GM12878 (cell line): Measurements from ENCODE around the gene PDIA5. TPM values are rescaled to one million over a fixed set of nuclear protein-coding genes. Genes with fewer than 3 reads are reported as not detected.

Experiments used
- ATAC-seq: fragments of 200-7000 bp; cut with Tn5 transposase; 3 replicates; pipeline ENCODE4 v1.9.1; 2020; ENCODE audit warnings: mild to moderate bottlenecking, moderate library complexity
- BruUV-seq: library from RNA; stranded (reverse); fragments of 400-500 nt; replicated peaks from 2 replicates; lab custom pipeline; 2021; lab: Mats Ljungman, UMichigan
- CTCF ChIA-PET: fragments of 300-600 bp; sonication (Branson Sonifier 250); formaldehyde crosslinking; extraction: SDS; loops from one replicate; lab custom pipeline; 2021; ENCODE audit warnings: inconsistent platforms; lab: Yijun Ruan, JAX
- POLR2A ChIA-PET: fragments of 350-600 bp; formaldehyde crosslinking; extraction: SDS; loops from one replicate; lab custom pipeline; 2021; ENCODE audit warnings: inconsistent platforms; lab: Charles Lee
- RAD21 ChIA-PET: fragments of 300-600 bp; sonication (Branson Sonifier 250); formaldehyde crosslinking; loops from one replicate; lab custom pipeline; 2023; ENCODE audit warnings: antibody characterized with exemption; ENCODE audit not compliant: unreplicated experiment; lab: Charles Lee
- SMC1A ChIA-PET: fragments of 300-600 bp; sonication (Branson Sonifier 250); formaldehyde crosslinking; loops from one replicate; lab custom pipeline; 2023; ENCODE audit not compliant: unreplicated experiment, uncharacterized antibody; lab: Charles Lee
- DNase-seq: peaks from one replicate; pipeline ENCODE4 v3.0.0-alpha.2; 2011; ENCODE audit warnings: low read depth, low spot score
- FAIRE-seq: peaks from 3 replicates; lab custom pipeline; 2011; peaks lifted over from hg19 to GRCh38; lab: Jason Lieb, UNC
- H2AFZ ChIP-seq: 2 replicates; pipeline ENCODE4 v1.6.0; 2011; ENCODE audit warnings: low read depth, low read length, control low read depth; ENCODE audit not compliant: control insufficient read depth
- H3K27ac ChIP-seq: 2 replicates; pipeline ENCODE4 v1.5.1; 2011; ENCODE audit warnings: control low read depth; ENCODE audit not compliant: control insufficient read depth, insufficient read depth
- H3K27me3 ChIP-seq, 2 experiments: replicated peaks in 1 of 2; 2 replicates each; pipeline versions ENCODE4 v1.6.0 to v1.6.1; 2011; ENCODE audit warnings: low read length in 1 of 2; ENCODE audit not compliant: control insufficient read depth in 2 of 2, insufficient read depth in 2 of 2
- H3K36me3 ChIP-seq, 2 experiments: 2 replicates each; pipeline ENCODE4 v1.5.1; 2011; ENCODE audit warnings: low read length in 1 of 2; ENCODE audit not compliant: control insufficient read depth in 2 of 2, insufficient read depth in 2 of 2
- H3K4me1 ChIP-seq: 2 replicates; pipeline ENCODE4 v1.6.1; 2011; ENCODE audit warnings: mild to moderate bottlenecking, low read length, moderate library complexity, mixed read lengths; ENCODE audit not compliant: control insufficient read depth, insufficient read depth
- H3K4me2 ChIP-seq: 2 replicates; pipeline ENCODE4 v1.6.0; 2011; ENCODE audit warnings: control low read depth; ENCODE audit not compliant: control insufficient read depth, insufficient read depth
- H3K4me3 ChIP-seq: fragments of 200-600 bp; sonication (generic); 2 replicates; pipeline ENCODE4 v1.5.1; 2016
- H3K79me2 ChIP-seq: 2 replicates; pipeline ENCODE4 v1.6.0; 2011; ENCODE audit warnings: low read length; ENCODE audit not compliant: control insufficient read depth, insufficient read depth
- H3K9ac ChIP-seq: 2 replicates; pipeline ENCODE4 v1.8.0; 2011; ENCODE audit warnings: low read length, control low read depth, mixed read lengths; ENCODE audit not compliant: control insufficient read depth, insufficient read depth
- H3K9me3 ChIP-seq: replicated peaks from 3 replicates; pipeline ENCODE4 v1.5.1; 2011; ENCODE audit warnings: mild to moderate bottlenecking, low read length; ENCODE audit not compliant: control insufficient read depth, insufficient read depth
- H4K20me1 ChIP-seq: 2 replicates; pipeline ENCODE4 v1.6.0; 2011; ENCODE audit not compliant: control insufficient read depth, insufficient read depth
- ATF2 ChIP-seq: IDR thresholded peaks from 2 replicates; pipeline ENCODE4 v1.6.1; 2012; ENCODE audit warnings: low read length, inconsistent platforms
- BMI1 ChIP-seq: fragments of 450-650 bp; IDR thresholded peaks from 2 replicates; pipeline ENCODE4 v1.6.1; 2016; ENCODE audit warnings: mild to moderate bottlenecking, moderate library complexity, borderline replicate concordance
- CREB1 ChIP-seq: IDR thresholded peaks from 2 replicates; pipeline ENCODE4 v1.6.1; 2012; ENCODE audit warnings: low read depth, mild to moderate bottlenecking, inconsistent platforms
- E2F4 ChIP-seq: IDR thresholded peaks from 2 replicates; pipeline ENCODE4 v1.6.1; 2012; ENCODE audit warnings: low read depth, low read length, improper control_type of control experiment
- ETV6 ChIP-seq, 2 experiments: fragments of 450-650 bp in 1 of 2; IDR thresholded peaks in 1 of 2; conservative IDR thresholded peaks in 1 of 2; 2 replicates each; pipeline ENCODE4 v1.6.1; 2014; ENCODE audit warnings: antibody characterized with exemption in 1 of 2, borderline replicate concordance in 1 of 2, low read depth in 1 of 2, mild to moderate bottlenecking in 1 of 2, moderate library complexity in 1 of 2
- IKZF1 ChIP-seq: fragments of 450-650 bp; conservative IDR thresholded peaks from 2 replicates; pipeline ENCODE4 v1.6.1; 2017; ENCODE audit warnings: antibody characterized with exemption, mild to moderate bottlenecking
- IKZF2 ChIP-seq, 2 experiments: fragments of 450-650 bp; IDR thresholded peaks; 2 replicates each; pipeline ENCODE4 v1.6.1; 2017; ENCODE audit warnings: mild to moderate bottlenecking in 2 of 2, moderate library complexity in 2 of 2
- IRF4 ChIP-seq: IDR thresholded peaks from 2 replicates; pipeline ENCODE4 v1.6.1; 2011; ENCODE audit warnings: low read depth, low read length
- JUNB ChIP-seq: IDR thresholded peaks from 2 replicates; pipeline ENCODE4 v1.6.1; 2016; ENCODE audit warnings: antibody characterized with exemption, mild to moderate bottlenecking
- PAX5 ChIP-seq: IDR thresholded peaks from 2 replicates; pipeline ENCODE4 v1.6.1; 2011; ENCODE audit warnings: low read depth, low read length, borderline replicate concordance
- PAX8 ChIP-seq: fragments of 450-650 bp; IDR thresholded peaks from 2 replicates; pipeline ENCODE4 v1.6.1; 2017; ENCODE audit warnings: mild to moderate bottlenecking, moderate library complexity
- SPI1 ChIP-seq: IDR thresholded peaks from 2 replicates; pipeline ENCODE4 v1.6.1; 2011; ENCODE audit warnings: low read depth, mild to moderate bottlenecking, low read length, moderate library complexity, borderline replicate concordance; ENCODE audit not compliant: insufficient read depth
- TCF3 ChIP-seq: IDR thresholded peaks from 2 replicates; pipeline ENCODE4 v1.6.1; 2012; ENCODE audit warnings: low read depth, mild to moderate bottlenecking, low read length, borderline replicate concordance; ENCODE audit not compliant: insufficient read depth
- ZNF24 ChIP-seq: fragments of 450-650 bp; IDR thresholded peaks from 2 replicates; pipeline ENCODE4 v1.6.1; 2017; ENCODE audit warnings: antibody characterized with exemption, mild to moderate bottlenecking
- WGBS: methylation state at CpG from one replicate; pipeline ENCODE4 v1.1.6; 2016; ENCODE audit warnings: low lambda C conversion rate; ENCODE audit not compliant: insufficient replicate concordance, insufficient coverage; ENCODE audit errors: missing lambda C conversion rate; 5-methylcytosine and 5-hydroxymethylcytosine counted together
- in situ Hi-C: fragments of 300-500 bp; cut with MboI; formaldehyde crosslinking; loops from 9 replicates; pipeline ENCODE4 v1.14.3; 2018; ENCODE audit warnings: mixed read lengths
- intact Hi-C: fragments of 100-400 bp; cut with micrococcal nuclease; formaldehyde crosslinking; loops from one replicate; pipeline ENCODE4 v1.14.2; 2022; ENCODE audit not compliant: unreplicated experiment
- polyA plus RNA-seq, 11 experiments: library from polyadenylated mRNA; depleted of rRNA in 4 of 11; unstranded in 6 of 11; stranded (reverse) in 5 of 11; fragments of >200 nt; fragmentation: Nextera tagmentation in 4 of 11; fragmentation: Illumina TruSeq in 1 of 11; extraction: Ambion mirVana in 4 of 11; extraction: Trizol in 1 of 11; gene quantifications; 1 replicate in 1 of 11; 2 replicates in 10 of 11; pipeline versions ENCODE4 v1.2.1 to v1.2.3, GENCODE V29; 2011 to 2016; ENCODE audit warnings: inconsistent platforms in 2 of 11, missing spikeins in 2 of 11, low read depth in 1 of 11
- total RNA-seq, 4 experiments: library from RNA; depleted of rRNA in 3 of 4; stranded (reverse); fragments of >200 nt in 3 of 4; fragmentation: Illumina TruSeq in 1 of 4; extraction: Trizol in 1 of 4; gene quantifications; 2 replicates each; pipeline versions ENCODE4 v1.2.1 to v1.2.3, GENCODE V29; 2013 to 2021
- TF ChIP-seq, protein P1 (sequence below): fragments of 450-650 bp; IDR thresholded peaks from 2 replicates; pipeline ENCODE4 v1.6.1; 2017; ENCODE audit warnings: low read depth, mild to moderate bottlenecking, moderate library complexity
- TF ChIP-seq, protein P2 (sequence below): fragments of 450-650 bp; IDR thresholded peaks from 2 replicates; pipeline ENCODE4 v1.6.1; 2017; ENCODE audit warnings: mild to moderate bottlenecking, low read depth, inconsistent platforms; ENCODE audit not compliant: poor library complexity, severe bottlenecking

PDIA5 gene
- total and polyA plus RNA-seq, 10 of the 15 experiments (the other 5 are each of a cell fraction or from before 2014, with no cell fraction given): 4.1 to 24.8 (median 19.2) TPM

- Histone ChIP-seq H3K9me3 (no peaks in the 10 kb centered on the region), H3K36me3 (peaks cover 13 to 18% of the 10 kb centered on the region in 2 experiments), H3K9ac (no peak overlapping the region), H3K4me3 (no peak overlapping the region), H4K20me1 (no peaks in the 10 kb centered on the region), H3K4me2 (no peak overlapping the region), H3K27me3 (no peaks in the 10 kb centered on the region), H3K4me1 (peaks cover 11% of the 10 kb centered on the region), H3K27ac (no peak overlapping the region), H2AFZ (no peak overlapping the region), H3K79me2 (no peaks in the 10 kb centered on the region)
- ChIA-PET POLR2A (no interaction called here), CTCF (no interaction called here), RAD21 (no interaction called here), SMC1A (no interaction called here)
- in situ Hi-C loops: no loop called here
- 44% methylated on average over 12 of the region's 12 CpGs for WGBS
- peak; percentile 33 for DNase-seq
- peak; percentile 89 for ATAC-seq
- no TSS peak for BruUV-seq
- peak; percentile 89 for FAIRE-seq
- intact Hi-C loops: no loop called here
- TF ChIP-seq IKZF2 (IDR thresholded peaks at IDR 0.05) (peak; percentile 20 to 63; a peak in 2 of 4 replicates), JUNB (peak; percentile 71), BMI1 (no peak), ATF2 (peak; percentile 17; the same call in 1 of the 2 replicates), PAX5 (peak; percentile 100), E2F4 (no peak), IRF4 (peak; percentile 94), TCF3 (peak; percentile 48; the same call in 1 of the 2 replicates), CREB1 (peak; percentile 37; the same call in 1 of the 2 replicates), SPI1 (peak; percentile 89), ZNF24 (0 out of 2 replicates have a peak, but pooled peaks have one; percentile 20), PAX8 (0 out of 2 replicates have a peak, but pooled peaks have one; percentile 39), IKZF1 (0 out of 2 replicates have a peak, but pooled peaks have one; percentile 40), ETV6 (conservative IDR thresholded peaks at IDR 0.05 in 1 of 2, IDR thresholded peaks at IDR 0.05 in 1 of 2; ENCODE audit: borderline replicate concordance in 1 of 2, low read depth in 1 of 2) (peak in 1 of 2 experiments; percentile 63; a peak in 1 of 4 replicates)
- TF ChIP-seq, protein P1, sequence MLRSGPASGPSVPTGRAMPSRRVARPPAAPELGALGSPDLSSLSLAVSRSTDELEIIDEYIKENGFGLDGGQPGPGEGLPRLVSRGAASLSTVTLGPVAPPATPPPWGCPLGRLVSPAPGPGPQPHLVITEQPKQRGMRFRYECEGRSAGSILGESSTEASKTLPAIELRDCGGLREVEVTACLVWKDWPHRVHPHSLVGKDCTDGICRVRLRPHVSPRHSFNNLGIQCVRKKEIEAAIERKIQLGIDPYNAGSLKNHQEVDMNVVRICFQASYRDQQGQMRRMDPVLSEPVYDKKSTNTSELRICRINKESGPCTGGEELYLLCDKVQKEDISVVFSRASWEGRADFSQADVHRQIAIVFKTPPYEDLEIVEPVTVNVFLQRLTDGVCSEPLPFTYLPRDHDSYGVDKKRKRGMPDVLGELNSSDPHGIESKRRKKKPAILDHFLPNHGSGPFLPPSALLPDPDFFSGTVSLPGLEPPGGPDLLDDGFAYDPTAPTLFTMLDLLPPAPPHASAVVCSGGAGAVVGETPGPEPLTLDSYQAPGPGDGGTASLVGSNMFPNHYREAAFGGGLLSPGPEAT: no peak
- TF ChIP-seq, protein P2, sequence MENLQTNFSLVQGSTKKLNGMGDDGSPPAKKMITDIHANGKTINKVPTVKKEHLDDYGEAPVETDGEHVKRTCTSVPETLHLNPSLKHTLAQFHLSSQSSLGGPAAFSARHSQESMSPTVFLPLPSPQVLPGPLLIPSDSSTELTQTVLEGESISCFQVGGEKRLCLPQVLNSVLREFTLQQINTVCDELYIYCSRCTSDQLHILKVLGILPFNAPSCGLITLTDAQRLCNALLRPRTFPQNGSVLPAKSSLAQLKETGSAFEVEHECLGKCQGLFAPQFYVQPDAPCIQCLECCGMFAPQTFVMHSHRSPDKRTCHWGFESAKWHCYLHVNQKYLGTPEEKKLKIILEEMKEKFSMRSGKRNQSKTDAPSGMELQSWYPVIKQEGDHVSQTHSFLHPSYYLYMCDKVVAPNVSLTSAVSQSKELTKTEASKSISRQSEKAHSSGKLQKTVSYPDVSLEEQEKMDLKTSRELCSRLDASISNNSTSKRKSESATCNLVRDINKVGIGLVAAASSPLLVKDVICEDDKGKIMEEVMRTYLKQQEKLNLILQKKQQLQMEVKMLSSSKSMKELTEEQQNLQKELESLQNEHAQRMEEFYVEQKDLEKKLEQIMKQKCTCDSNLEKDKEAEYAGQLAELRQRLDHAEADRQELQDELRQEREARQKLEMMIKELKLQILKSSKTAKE: peak; percentile 37
Observed at GRCh38 chr3:123105201-123106189, 38.7 kb downstream of the PDIA5 start.
